GM18868 (cell line): Measurements from ENCODE around the gene SIDT1.
"Not testable (repeated sequence)": the region's sequence is repeated elsewhere in the genome, so short reads cannot be mapped to it uniquely, and the experiment has no call there.

Experiments used
- ATAC-seq: cut with Tn5 transposase; IDR thresholded peaks from one replicate; pipeline ENCODE4 v1.9.1; 2021; ENCODE audit warnings: mild to moderate bottlenecking, moderate library complexity; ENCODE audit not compliant: unreplicated experiment

The SIDT1 gene

GRCh38 chr3:113630956-113631542 lies 98.7 kb downstream of the SIDT1 start:
- no peak for ATAC-seq

DNA sequence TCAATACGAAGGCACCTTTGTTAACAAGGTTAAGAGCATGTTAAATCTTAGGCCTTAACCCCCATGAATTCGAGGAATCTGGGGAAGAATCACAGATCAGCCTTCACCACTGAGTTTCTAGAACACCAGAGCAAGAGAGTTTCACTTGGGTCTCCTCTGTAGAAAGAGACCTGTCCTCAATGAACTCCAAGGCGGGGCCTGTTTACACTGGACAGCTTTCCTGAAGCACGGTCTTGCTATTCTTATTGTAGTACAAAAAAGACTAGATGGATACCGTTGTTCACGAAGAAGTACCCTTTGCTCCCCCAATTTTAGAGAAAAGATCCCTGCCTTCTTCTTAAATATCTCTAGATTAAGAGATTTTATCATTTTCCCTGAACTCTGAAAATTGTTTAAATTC lies 99.2 kb downstream of the SIDT1 start:
- ATAC-seq: no peak

GRCh38 chr3:113634782-113635474 lies 102.6 kb downstream of the SIDT1 start:
- no peak for ATAC-seq

DNA sequence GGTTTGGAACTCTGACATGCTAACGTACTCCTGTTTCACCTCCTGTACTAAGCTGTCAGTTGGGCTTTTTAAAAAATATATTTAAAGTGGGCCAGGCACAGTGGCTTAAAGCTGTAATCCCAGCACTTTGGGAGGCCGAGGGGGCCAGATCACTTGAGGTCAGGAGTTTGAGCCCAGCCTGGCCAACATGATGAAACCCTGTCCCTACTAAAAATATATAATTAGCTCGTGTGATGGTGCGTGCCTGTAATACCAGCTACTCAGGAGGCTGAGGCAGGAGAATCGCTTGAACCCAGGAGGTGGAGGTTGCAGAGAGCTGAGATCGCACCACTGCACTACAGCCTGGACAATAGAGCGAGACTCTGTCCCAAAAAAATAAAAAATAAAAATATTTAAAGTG lies 103.7 kb downstream of the SIDT1 start:
- not testable (repeated sequence) for ATAC-seq

GRCh38 chr3:113637756-113638155 lies 105.4 kb downstream of the SIDT1 start:
- ATAC-seq: no peak

- ATAC-seq: no peak
Measured at GRCh38 chr3:113638910-113639309, 106.6 kb downstream of the SIDT1 start.

DNA sequence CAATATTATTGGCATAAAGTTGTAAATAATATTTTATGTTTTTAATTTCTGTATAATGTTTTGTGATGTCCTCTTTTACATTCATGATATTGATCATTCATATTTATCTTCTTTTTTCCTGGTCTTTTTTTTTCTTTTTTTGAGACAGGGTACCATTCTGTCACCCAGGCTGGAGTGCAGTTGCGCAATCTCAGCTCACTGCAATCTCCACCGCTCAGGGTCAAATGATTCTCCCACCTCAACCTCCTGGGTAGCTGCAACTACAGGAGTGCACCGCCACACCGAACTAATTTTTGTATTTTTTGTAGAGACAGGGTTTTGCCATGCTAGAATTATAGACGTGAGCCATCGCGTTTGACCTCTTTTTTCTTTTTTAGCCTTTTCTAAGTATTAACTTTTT lies 111.2 kb downstream of the SIDT1 start:
- no peak for ATAC-seq

DNA sequence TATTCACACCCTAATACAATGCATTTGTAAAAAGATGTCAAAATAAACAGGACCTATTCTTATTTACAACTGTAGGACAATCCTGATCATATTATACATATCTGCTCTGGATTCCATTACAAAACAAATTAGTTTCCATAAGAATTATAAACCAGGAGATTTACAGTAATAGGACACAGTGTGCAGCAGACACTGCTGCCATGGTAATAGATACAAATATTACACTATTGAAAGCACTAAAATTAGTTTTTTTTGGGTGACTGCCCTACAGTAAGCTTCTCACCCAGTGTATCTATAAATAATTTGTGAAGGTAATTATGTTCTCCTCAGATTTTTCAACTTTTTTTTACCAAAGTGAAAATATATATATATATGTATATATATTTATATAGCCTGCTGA lies 116.2 kb downstream of the SIDT1 start:
- ATAC-seq: no peak

GRCh38 chr3:113649174-113649845 lies 117.0 kb downstream of the SIDT1 start:
- ATAC-seq: no peak

- no peak for ATAC-seq
Measured at GRCh38 chr3:113654310-113654709, 122.0 kb downstream of the SIDT1 start.

DNA sequence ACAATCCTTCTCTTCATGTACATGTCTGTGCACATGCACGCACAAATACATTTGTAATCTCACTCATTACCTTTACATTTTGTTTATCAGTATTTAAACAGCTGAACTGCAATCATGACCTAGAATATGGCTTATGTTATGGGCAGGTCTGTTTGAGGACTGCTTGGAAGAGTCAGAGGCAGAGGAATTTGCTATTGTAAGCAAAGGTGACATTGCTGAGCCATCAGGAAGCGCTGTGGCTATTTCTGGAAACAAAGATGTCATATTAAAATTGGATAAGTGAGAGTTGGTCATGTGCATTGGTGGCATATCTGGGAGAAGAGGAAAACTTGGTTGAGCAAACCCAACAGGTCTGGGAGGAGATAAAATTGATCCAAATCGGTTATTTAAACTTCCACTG lies 122.5 kb downstream of the SIDT1 start:
- ATAC-seq: no peak

DNA sequence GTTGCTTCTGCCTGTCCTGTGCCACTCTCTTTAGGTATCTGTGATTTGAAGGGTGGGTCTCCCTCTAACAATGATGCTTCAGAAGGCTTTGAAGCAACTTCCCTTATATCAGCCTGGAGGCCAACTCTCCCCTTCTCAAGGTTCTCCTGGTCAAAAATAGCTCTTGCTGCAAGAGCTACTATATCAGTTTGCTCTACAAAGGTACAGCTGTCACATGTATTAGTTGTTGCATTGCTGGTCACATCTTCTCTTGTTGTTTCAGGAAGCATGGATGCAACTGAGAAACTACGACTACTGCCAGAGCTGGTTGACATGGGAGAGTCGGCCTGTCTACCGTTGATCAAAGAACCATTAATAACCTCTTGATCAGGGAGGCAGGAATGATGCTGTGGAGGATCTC lies 125.8 kb downstream of the SIDT1 start:
- ATAC-seq: no peak

GRCh38 chr3:113659101-113659541 lies 126.8 kb downstream of the SIDT1 start:
- ATAC-seq: no peak

DNA sequence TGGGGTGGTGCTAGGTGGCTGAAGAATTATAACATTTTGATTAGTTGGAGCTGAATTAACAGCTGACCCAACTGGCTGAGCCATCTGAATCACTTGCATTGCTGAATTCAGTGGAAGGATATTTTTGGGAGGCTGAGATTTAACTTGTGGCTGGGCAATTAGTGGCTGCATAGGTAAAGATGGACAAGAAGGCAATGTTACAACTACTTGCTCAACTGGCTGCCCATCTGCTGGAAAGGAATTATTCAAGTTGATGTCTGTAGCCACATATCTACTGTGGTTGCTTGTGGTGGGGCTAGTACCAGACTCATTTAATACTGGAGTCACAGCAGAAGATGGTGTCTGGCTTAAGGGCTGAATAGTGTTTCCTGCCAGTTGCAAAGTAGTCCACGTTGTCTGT lies 127.6 kb downstream of the SIDT1 start:
- ATAC-seq: no peak

DNA sequence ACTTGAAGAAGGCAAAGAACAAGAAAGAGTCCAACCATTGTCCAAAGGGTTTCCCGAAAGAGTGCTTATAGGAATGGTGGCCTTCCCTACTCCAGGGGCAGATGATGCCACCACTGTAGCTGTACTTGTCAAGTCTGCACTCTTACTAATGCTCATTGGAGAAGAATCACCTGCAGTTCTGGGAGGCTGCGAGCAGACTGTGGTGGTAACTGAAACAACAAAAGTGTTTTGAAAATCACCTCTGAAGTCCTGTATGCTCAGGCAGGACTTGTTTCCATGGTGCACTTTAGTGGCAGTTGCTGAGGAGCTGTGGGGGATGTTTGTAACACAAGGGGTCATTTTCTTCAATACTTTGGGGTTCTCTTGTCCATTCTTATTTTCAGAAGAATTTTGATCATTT lies 128.1 kb downstream of the SIDT1 start:
- ATAC-seq: no peak

- ATAC-seq: no peak
Measured at GRCh38 chr3:113660896-113661295, 128.5 kb downstream of the SIDT1 start.

GRCh38 chr3:113662824-113663223 lies 130.5 kb downstream of the SIDT1 start:
- ATAC-seq: no peak

DNA sequence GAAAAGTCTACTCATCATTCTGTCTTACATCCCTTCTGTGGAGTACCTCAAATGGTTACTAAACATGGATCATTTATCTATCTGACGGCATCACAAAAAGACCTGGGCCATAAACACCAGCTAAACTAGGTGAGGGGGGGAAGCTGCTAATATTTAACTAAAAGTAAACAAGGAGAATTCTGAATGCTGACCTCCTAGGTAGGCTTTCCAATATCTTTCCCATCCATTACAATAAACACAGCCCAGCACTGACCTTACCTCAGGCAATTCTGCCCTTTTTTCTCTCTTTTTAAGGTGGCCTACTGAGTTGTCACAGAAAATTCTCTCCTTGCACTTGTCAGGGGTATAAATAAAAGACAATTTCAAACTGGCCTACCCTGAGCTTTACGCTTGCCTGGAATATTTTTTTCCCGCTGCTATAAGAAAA lies 131.0 kb downstream of the SIDT1 start:
- ATAC-seq: no peak

- no peak for ATAC-seq
Measured at GRCh38 chr3:113663761-113664160, 131.4 kb downstream of the SIDT1 start.

- no peak for ATAC-seq
Measured at GRCh38 chr3:113664523-113665094, 132.3 kb downstream of the SIDT1 start.

DNA sequence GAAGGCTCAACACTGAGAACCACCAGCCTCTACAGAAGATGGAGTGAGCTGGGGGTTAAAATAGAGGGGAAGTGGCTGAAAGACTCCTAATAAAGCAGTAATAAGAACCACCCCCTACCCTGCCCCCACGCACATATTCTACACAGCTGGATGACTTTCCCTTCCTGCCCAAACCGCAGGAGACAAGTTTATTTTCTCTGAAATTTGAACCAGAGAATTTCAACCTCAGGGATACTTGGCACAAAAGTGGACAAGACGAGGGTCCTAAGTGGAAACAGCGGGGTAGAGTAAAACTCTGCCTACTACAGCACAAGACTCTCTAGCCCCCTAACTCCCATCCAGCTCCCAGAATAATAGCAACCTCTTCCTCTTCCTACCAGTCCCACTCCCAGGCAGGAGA lies 135.7 kb downstream of the SIDT1 start:
- ATAC-seq: no peak

DNA sequence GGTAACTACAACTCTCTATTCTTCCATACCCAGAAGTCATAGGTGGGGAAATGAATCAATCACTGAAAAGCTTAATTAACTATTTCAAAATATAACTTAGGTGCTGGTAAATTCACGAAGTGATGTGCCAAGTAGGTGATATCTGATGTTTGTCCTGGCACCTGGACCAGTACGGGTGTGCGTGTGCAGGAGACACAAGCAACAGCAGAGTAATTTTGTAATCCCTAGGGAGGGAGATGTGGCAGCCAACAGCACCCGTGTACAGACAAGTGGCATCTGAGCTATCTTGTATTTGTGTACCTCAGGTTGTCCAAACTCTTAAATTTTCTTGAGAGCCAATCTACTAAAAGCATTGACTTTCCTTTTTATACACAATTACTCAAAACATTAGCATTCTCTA lies 141.2 kb downstream of the SIDT1 start:
- ATAC-seq: no peak
